HG03460 (cell line): Measurements from ENCODE around the gene FARP1.

ENCODE experiments used
- ATAC-seq: cut with Tn5 transposase; IDR thresholded peaks from one replicate; pipeline ENCODE4 v1.9.1; 2021; ENCODE audit not compliant: unreplicated experiment

The FARP1 gene

GRCh38 chr13:98438246-98439125, 295.6 kb downstream of the FARP1 start:
- no peak for ATAC-seq

- ATAC-seq = no peak
Observed at GRCh38 chr13:98439126-98439828, 296.4 kb downstream of the FARP1 start.

GRCh38 chr13:98439896-98440295, 297.0 kb downstream of the FARP1 start:
- no peak for ATAC-seq

- ATAC-seq = no peak
Observed at GRCh38 chr13:98440390-98441055, 297.6 kb downstream of the FARP1 start.

GRCh38 chr13:98441056-98441676, 298.3 kb downstream of the FARP1 start:
- ATAC-seq = no peak

- no peak for ATAC-seq
Observed at GRCh38 chr13:98442391-98443230, 299.7 kb downstream of the FARP1 start.

- ATAC-seq = no peak
Observed at GRCh38 chr13:98443329-98443728, 300.4 kb downstream of the FARP1 start.

GRCh38 chr13:98443800-98444325, 301.0 kb downstream of the FARP1 start:
- ATAC-seq = no peak

- ATAC-seq = no peak
Observed at GRCh38 chr13:98444381-98444780, 301.5 kb downstream of the FARP1 start.

- ATAC-seq = peak; percentile 88
Observed at GRCh38 chr13:98445340-98446233, 302.7 kb downstream of the FARP1 start.

- no peak for ATAC-seq
Observed at GRCh38 chr13:98446234-98446621, 303.3 kb downstream of the FARP1 start.

GRCh38 chr13:98447130-98447529, 304.2 kb downstream of the FARP1 start:
- ATAC-seq = no peak

- no peak for ATAC-seq
Observed at GRCh38 chr13:98447881-98448641, 305.2 kb downstream of the FARP1 start.

GRCh38 chr13:98448642-98448928, 305.7 kb downstream of the FARP1 start:
- ATAC-seq = no peak

- no peak for ATAC-seq
Observed at GRCh38 chr13:98449273-98449672, 306.4 kb downstream of the FARP1 start.

- no peak for ATAC-seq
Observed at GRCh38 chr13:98450026-98450425, 307.1 kb downstream of the FARP1 start.

- ATAC-seq = no peak
Observed at GRCh38 chr13:98450539-98451111, 307.7 kb downstream of the FARP1 start.
